Colonic mucosa (tissue), 4 donors: Measurements from ENCODE around the gene TARS3. TPM values are rescaled to one million over a fixed set of nuclear protein-coding genes. Genes with fewer than 3 reads are reported as not detected.

ENCODE experiments used
- DNase-seq: peaks from one replicate; pipeline ENCODE4 v3.0.0-alpha.2; 2020
- H3K27ac ChIP-seq: fragments of 200-600 bp; one replicate; pipeline ENCODE4 v1.8.0; 2021
- H3K27me3 ChIP-seq: fragments of 200-600 bp; one replicate; pipeline ENCODE4 v1.8.0; 2021
- H3K36me3 ChIP-seq: fragments of 200-600 bp; one replicate; pipeline ENCODE4 v1.8.0; 2021
- H3K4me1 ChIP-seq: fragments of 200-600 bp; one replicate; pipeline ENCODE4 v1.8.0; 2021; ENCODE audit warnings: mild to moderate bottlenecking
- H3K4me3 ChIP-seq: fragments of 200-600 bp; one replicate; pipeline ENCODE4 v1.8.0; 2021
- H3K9ac ChIP-seq, 2 donors: one replicate each; pipeline ENCODE4 v1.7.0; 2013; ENCODE audit warnings: control low read depth in 2 of 2, low read depth in 2 of 2, low read length in 2 of 2
- H3K9me3 ChIP-seq: fragments of 200-600 bp; one replicate; pipeline ENCODE4 v1.8.0; 2021
- intact Hi-C: fragments of 100-400 bp; cut with DNase I; formaldehyde crosslinking; loops from one replicate; pipeline ENCODE4 v1.14.1; 2022
- total RNA-seq, 2 donors: library from RNA; stranded (reverse); fragmentation: NEBNext Ultra II Directional in 1 of 2; extraction: Animal tissue kit (Norgen Biotek cat#: 25700) in 1 of 2; gene quantifications; one replicate each; pipeline ENCODE4 v1.2.1, GENCODE V29; 2021
- TF ChIP-seq, protein P1 (sequence below): fragments of 200-600 bp; IDR thresholded peaks from one replicate; pipeline ENCODE4 v1.8.0; 2022; ENCODE audit warnings: antibody characterized with exemption, mild to moderate bottlenecking
- donor health status: healthy.
- donor health status: DM: no; HTN: no; CAD: no.
- donor health status: DM: no; HTN: no; CAD: no.

Gene TARS3
- total RNA-seq, 2 donors from 2014 or later: 8.7 to 8.8 TPM

DNA sequence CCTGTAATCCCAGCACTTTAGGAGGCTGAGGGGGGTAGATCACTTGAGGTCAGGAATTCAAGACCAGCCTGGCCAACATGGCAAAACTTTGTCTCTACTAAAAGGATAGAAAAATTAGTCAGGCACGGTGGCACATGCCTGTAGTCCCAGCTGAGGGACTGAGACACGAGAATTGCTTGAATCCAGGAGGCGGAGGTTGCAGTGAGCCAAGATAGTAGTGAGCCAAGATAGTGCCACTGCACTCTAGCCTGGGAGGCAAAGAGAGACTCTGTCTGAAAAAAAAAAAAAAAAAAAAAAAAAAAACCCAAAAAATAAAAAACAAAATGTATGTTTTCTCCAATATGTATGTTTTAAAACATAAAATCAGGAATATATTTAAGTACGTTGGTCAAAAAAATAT lies 16.3 kb downstream of the TARS3 start:
- Histone ChIP-seq H3K27me3 (no peaks in the 10 kb centered on the region), H3K4me1 (no peaks in the 10 kb centered on the region), H3K9ac (no peak overlapping the region), H3K9me3 (no peaks in the 10 kb centered on the region), H3K27ac (no peak overlapping the region), H3K36me3 (no peaks in the 10 kb centered on the region), H3K4me3 (no peak overlapping the region)
- intact Hi-C loops: no loop called here
- DNase-seq: no peak
- TF ChIP-seq, protein P1, sequence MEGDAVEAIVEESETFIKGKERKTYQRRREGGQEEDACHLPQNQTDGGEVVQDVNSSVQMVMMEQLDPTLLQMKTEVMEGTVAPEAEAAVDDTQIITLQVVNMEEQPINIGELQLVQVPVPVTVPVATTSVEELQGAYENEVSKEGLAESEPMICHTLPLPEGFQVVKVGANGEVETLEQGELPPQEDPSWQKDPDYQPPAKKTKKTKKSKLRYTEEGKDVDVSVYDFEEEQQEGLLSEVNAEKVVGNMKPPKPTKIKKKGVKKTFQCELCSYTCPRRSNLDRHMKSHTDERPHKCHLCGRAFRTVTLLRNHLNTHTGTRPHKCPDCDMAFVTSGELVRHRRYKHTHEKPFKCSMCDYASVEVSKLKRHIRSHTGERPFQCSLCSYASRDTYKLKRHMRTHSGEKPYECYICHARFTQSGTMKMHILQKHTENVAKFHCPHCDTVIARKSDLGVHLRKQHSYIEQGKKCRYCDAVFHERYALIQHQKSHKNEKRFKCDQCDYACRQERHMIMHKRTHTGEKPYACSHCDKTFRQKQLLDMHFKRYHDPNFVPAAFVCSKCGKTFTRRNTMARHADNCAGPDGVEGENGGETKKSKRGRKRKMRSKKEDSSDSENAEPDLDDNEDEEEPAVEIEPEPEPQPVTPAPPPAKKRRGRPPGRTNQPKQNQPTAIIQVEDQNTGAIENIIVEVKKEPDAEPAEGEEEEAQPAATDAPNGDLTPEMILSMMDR: no peak

DNA sequence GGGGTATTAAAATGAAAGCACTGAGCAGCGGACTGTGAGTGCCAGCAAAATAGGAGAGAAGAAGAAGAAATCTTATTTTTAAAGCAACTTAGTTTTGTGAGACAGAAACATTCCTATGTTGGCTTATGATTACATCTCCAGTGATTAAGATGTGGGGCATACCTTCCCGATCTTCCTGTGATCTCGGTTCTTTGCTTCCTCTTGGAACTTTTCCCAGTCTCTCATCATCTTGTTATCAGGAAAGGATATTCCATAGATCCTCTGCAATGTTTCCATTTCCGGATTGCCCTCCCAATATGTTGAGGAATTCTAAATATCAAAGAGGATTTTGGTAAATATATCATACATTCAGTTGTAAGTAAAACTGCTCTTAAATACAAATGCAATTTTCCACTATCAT lies 22.2 kb downstream of the TARS3 start:
- Histone ChIP-seq H3K4me3 (no peak overlapping the region), H3K36me3 (peaks cover 8% of the 10 kb centered on the region), H3K27me3 (no peaks in the 10 kb centered on the region), H3K27ac (no peak overlapping the region), H3K9me3 (no peaks in the 10 kb centered on the region), H3K9ac (no peak overlapping the region), H3K4me1 (no peaks in the 10 kb centered on the region)
- intact Hi-C loops: no loop called here
- TF ChIP-seq, protein P1: no peak
- no peak for DNase-seq

DNA sequence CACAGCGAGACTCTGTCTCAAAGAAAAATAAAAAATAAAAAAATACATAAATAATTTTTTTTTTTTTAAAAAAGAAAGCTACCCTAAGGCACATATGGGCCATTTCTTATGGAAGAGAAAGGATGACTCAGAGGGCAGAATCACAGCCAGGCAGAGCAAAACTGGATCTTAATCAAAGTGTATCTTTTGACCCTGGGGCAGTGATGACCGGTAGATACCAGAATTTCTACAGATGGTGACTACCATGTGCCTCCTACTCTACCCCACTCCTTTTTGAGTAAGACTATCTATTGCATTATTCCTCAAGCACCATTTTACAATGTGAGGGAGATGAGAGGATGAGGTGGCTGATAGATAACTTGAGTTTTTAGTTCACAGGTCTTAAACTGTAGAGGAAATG lies 26.0 kb downstream of the TARS3 start:
- no peaks in the 10 kb centered on the region for H3K27me3 ChIP-seq
- DNase-seq: no peak
- H3K36me3 ChIP-seq: peaks cover 8% of the 10 kb centered on the region
- intact Hi-C loops: no loop called here
- H3K9ac ChIP-seq: no peak overlapping the region
- TF ChIP-seq, protein P1: no peak
- H3K27ac ChIP-seq: no peak overlapping the region
- no peak overlapping the region for H3K4me3 ChIP-seq
- H3K9me3 ChIP-seq: no peaks in the 10 kb centered on the region
- no peaks in the 10 kb centered on the region for H3K4me1 ChIP-seq

DNA sequence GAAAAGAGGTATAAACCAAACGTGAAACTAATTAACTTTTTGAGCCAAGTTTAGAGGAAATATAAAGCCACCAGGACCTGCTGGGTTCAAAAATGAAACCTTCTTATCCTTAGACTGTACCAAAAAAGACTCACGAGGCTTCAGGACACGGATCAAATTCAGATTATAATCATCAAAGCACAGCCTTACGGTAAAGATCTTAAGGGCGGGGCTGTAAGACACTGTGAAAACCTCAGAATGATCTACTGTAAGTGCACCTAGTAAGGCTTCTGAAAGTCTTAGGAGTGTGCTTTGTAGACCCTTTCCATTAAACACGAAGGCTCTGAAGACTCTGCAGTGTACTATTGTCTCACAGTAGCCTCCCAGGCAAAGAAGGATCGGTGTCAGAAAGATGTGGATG lies 26.8 kb downstream of the TARS3 start:
- intact Hi-C loops: no loop called here
- no peaks in the 10 kb centered on the region for H3K4me1 ChIP-seq
- no peaks in the 10 kb centered on the region for H3K9me3 ChIP-seq
- no peak overlapping the region for H3K4me3 ChIP-seq
- no peak for DNase-seq
- H3K27ac ChIP-seq: no peak overlapping the region
- no peaks in the 10 kb centered on the region for H3K27me3 ChIP-seq
- TF ChIP-seq, protein P1: no peak
- no peak overlapping the region for H3K9ac ChIP-seq
- H3K36me3 ChIP-seq: peaks cover 8% of the 10 kb centered on the region

DNA sequence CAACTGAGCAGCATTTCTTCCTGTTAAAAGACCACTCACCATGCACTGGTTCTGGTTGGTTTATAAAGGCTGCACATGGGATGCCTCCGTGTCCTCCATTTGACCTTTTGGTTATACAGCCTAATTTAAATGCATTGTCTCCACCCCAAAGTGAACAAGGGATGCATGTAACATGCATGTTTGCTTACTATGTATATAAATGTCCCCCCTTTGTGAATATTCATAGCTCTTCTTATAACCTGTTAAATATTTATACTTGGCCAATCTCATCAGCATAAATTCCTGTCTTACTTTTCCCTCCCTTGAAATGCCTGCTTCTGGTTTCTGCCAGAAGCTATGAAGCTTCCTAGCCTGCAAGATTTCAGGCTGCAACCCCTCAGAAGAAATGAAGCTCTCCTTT lies 27.4 kb downstream of the TARS3 start:
- H3K27me3 ChIP-seq: no peaks in the 10 kb centered on the region
- no peak overlapping the region for H3K4me3 ChIP-seq
- TF ChIP-seq, protein P1: no peak
- H3K36me3 ChIP-seq: peaks cover 8% of the 10 kb centered on the region
- no peaks in the 10 kb centered on the region for H3K4me1 ChIP-seq
- no peaks in the 10 kb centered on the region for H3K9me3 ChIP-seq
- no peak for DNase-seq
- H3K9ac ChIP-seq: no peak overlapping the region
- no peak overlapping the region for H3K27ac ChIP-seq
- intact Hi-C loops: no loop called here

DNA sequence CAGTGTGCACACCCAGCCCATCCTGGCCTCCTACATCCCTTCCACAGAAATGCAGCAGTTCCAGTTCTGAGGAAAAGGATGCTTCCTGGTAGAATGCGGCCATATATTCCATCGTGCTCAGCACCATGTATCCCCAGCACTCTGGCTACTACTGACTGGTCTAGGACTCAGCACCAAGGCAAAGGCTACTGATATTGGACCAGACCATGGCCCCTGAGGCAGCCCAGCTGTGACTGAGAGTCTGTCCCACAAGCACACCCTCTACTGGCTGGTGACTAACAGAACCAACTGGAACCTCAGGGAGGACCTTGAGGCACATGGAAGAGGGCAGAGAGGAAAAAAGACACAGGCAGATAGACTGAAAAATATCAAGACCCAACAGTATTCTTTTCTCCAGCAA lies 30.0 kb downstream of the TARS3 start:
- H3K36me3 ChIP-seq: no peaks in the 10 kb centered on the region
- no peaks in the 10 kb centered on the region for H3K27me3 ChIP-seq
- H3K9me3 ChIP-seq: no peaks in the 10 kb centered on the region
- no peak for DNase-seq
- TF ChIP-seq, protein P1: no peak
- H3K4me3 ChIP-seq: no peak overlapping the region
- H3K9ac ChIP-seq: no peak overlapping the region
- no peaks in the 10 kb centered on the region for H3K4me1 ChIP-seq
- intact Hi-C loops: no loop called here
- H3K27ac ChIP-seq: no peak overlapping the region
